ENCODE results near the gene SPSB3. TPM values are rescaled to one million over a fixed set of nuclear protein-coding genes. Genes with fewer than 3 reads are reported as not detected.

SPSB3 gene
- total and polyA plus RNA-seq, 2 of the 13 experiments (the other 11 are each of a cell fraction or from before 2014, with no cell fraction given), result 13.2 to 21.9 TPM

DNA sequence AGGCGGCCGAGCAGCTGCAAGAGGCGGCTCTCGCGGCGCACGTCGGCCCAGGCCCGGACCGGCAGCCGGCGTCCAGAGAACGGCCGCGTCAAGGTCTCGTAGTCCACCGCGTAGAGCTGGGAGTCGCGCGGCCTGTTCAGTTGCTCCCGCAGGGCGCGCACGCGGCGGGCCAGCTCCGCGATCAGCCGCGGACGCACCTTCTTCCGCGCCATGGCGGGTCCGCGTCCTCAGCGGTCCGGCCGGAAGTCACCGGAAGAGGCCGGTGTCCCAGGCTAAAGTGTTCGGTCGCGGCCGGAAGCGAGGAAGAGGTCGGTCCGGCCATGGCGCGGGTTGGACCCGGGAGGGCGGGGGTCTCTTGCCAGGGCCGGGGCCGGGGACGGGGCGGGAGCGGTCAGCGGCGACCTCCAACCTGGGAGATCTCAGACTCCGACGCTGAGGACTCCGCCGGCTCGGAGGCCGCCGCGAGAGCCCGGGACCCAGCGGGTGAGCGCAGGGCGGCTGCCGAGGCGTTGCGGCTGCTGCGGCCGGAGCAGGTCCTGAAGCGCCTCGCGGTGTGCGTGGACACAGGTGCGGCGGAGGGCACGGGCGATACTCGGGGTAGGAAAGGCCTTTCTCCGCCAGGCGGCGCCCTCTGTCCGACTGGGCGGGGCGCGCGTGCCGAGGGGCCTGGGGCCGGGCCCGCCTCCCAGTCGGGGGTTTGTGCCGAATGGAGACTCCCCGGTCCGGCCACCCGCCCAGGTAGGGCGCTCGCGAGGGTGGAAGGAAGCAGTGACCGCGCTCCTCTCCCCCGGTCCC lies 9.3 kb downstream of the SPSB3 start, which contains the start of gene MRPS34 (continued):
- TF ChIP-seq ZNF562 (CRISPR knock-in tag; IDR thresholded peaks at IDR 0.05; ENCODE audit: borderline replicate concordance) (peak; percentile 60; the same call in 1 of the 2 replicates), ARNT (IDR thresholded peaks at IDR 0.05) (no peak), NFATC3 (CRISPR knock-in tag; IDR thresholded peaks at IDR 0.05) (no peak), ZBTB1 (CRISPR knock-in tag; IDR thresholded peaks at IDR 0.05; ENCODE audit: borderline replicate concordance) (no peak), RARA (CRISPR knock-in tag; IDR thresholded peaks at IDR 0.05) (peak; percentile 54), ZNF530 (CRISPR knock-in tag; IDR thresholded peaks at IDR 0.05; ENCODE audit: low read depth) (peak; percentile 36; the same call in 1 of the 2 replicates), DR1 (CRISPR knock-in tag; IDR thresholded peaks at IDR 0.05) (0 out of 2 replicates have a peak, but pooled peaks have one; percentile 20), ATRX (CRISPR knock-in tag; IDR thresholded peaks at IDR 0.05; ENCODE audit: borderline replicate concordance) (no peak), PHF8 (CRISPR knock-in tag; IDR thresholded peaks at IDR 0.05) (peak; percentile 93), ZSCAN9 (CRISPR knock-in tag; IDR thresholded peaks at IDR 0.05; ENCODE audit: borderline replicate concordance) (peak; percentile 61; the same call in 1 of the 2 replicates)
- TF ChIP-seq, protein P1, sequence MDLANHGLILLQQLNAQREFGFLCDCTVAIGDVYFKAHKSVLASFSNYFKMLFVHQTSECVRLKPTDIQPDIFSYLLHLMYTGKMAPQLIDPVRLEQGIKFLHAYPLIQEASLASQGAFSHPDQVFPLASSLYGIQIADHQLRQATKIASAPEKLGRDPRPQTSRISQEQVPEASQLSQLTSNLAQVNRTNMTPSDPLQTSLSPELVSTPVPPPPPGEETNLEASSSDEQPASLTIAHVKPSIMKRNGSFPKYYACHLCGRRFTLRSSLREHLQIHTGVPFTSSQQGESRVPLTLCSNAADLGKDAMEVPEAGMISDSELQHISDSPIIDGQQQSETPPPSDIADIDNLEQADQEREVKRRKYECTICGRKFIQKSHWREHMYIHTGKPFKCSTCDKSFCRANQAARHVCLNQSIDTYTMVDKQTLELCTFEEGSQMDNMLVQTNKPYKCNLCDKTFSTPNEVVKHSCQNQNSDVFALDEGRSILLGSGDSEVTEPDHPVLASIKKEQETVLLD (CRISPR knock-in tag; IDR thresholded peaks at IDR 0.05; ENCODE audit: low read depth), result peak; percentile 90
- TF ChIP-seq, protein P2, sequence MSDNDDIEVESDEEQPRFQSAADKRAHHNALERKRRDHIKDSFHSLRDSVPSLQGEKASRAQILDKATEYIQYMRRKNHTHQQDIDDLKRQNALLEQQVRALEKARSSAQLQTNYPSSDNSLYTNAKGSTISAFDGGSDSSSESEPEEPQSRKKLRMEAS (IDR thresholded peaks at IDR 0.05), result peak; percentile 91
- TF ChIP-seq, protein P3, sequence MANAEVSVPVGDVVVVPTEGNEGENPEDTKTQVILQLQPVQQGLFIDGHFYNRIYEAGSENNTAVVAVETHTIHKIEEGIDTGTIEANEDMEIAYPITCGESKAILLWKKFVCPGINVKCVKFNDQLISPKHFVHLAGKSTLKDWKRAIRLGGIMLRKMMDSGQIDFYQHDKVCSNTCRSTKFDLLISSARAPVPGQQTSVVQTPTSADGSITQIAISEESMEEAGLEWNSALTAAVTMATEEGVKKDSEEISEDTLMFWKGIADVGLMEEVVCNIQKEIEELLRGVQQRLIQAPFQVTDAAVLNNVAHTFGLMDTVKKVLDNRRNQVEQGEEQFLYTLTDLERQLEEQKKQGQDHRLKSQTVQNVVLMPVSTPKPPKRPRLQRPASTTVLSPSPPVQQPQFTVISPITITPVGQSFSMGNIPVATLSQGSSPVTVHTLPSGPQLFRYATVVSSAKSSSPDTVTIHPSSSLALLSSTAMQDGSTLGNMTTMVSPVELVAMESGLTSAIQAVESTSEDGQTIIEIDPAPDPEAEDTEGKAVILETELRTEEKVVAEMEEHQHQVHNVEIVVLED (CRISPR knock-in tag; IDR thresholded peaks at IDR 0.05; ENCODE audit: borderline replicate concordance), result peak; percentile 70; the same call in 1 of the 2 replicates
- TF ChIP-seq, protein P4, sequence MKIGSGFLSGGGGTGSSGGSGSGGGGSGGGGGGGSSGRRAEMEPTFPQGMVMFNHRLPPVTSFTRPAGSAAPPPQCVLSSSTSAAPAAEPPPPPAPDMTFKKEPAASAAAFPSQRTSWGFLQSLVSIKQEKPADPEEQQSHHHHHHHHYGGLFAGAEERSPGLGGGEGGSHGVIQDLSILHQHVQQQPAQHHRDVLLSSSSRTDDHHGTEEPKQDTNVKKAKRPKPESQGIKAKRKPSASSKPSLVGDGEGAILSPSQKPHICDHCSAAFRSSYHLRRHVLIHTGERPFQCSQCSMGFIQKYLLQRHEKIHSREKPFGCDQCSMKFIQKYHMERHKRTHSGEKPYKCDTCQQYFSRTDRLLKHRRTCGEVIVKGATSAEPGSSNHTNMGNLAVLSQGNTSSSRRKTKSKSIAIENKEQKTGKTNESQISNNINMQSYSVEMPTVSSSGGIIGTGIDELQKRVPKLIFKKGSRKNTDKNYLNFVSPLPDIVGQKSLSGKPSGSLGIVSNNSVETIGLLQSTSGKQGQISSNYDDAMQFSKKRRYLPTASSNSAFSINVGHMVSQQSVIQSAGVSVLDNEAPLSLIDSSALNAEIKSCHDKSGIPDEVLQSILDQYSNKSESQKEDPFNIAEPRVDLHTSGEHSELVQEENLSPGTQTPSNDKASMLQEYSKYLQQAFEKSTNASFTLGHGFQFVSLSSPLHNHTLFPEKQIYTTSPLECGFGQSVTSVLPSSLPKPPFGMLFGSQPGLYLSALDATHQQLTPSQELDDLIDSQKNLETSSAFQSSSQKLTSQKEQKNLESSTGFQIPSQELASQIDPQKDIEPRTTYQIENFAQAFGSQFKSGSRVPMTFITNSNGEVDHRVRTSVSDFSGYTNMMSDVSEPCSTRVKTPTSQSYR (CRISPR knock-in tag; IDR thresholded peaks at IDR 0.05; ENCODE audit: borderline replicate concordance), result no peak
- TF ChIP-seq, protein P5, sequence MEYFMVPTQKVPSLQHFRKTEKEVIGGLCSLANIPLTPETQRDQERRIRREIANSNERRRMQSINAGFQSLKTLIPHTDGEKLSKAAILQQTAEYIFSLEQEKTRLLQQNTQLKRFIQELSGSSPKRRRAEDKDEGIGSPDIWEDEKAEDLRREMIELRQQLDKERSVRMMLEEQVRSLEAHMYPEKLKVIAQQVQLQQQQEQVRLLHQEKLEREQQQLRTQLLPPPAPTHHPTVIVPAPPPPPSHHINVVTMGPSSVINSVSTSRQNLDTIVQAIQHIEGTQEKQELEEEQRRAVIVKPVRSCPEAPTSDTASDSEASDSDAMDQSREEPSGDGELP (IDR thresholded peaks at IDR 0.05; ENCODE audit: borderline replicate concordance, low read depth), result peak; percentile 6; the same call in 1 of the 2 replicates
- TF ChIP-seq, protein P6, sequence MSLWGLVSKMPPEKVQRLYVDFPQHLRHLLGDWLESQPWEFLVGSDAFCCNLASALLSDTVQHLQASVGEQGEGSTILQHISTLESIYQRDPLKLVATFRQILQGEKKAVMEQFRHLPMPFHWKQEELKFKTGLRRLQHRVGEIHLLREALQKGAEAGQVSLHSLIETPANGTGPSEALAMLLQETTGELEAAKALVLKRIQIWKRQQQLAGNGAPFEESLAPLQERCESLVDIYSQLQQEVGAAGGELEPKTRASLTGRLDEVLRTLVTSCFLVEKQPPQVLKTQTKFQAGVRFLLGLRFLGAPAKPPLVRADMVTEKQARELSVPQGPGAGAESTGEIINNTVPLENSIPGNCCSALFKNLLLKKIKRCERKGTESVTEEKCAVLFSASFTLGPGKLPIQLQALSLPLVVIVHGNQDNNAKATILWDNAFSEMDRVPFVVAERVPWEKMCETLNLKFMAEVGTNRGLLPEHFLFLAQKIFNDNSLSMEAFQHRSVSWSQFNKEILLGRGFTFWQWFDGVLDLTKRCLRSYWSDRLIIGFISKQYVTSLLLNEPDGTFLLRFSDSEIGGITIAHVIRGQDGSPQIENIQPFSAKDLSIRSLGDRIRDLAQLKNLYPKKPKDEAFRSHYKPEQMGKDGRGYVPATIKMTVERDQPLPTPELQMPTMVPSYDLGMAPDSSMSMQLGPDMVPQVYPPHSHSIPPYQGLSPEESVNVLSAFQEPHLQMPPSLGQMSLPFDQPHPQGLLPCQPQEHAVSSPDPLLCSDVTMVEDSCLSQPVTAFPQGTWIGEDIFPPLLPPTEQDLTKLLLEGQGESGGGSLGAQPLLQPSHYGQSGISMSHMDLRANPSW (CRISPR knock-in tag; IDR thresholded peaks at IDR 0.05; ENCODE audit: borderline replicate concordance), result 0 out of 2 replicates have a peak, but pooled peaks have one; percentile 21
- TF ChIP-seq, protein P7, sequence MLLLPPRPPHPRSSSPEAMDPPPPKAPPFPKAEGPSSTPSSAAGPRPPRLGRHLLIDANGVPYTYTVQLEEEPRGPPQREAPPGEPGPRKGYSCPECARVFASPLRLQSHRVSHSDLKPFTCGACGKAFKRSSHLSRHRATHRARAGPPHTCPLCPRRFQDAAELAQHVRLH (CRISPR knock-in tag; IDR thresholded peaks at IDR 0.05; ENCODE audit: borderline replicate concordance, low read depth), result peak; percentile 92

Data from HepG2 (cell line).